H4 (cell line): ENCODE results near the gene TAAR1. TPM values are rescaled to one million over a fixed set of nuclear protein-coding genes. Genes with fewer than 3 reads are reported as not detected.
A peak's percentile ranks its signal among the peaks of the same experiment; 100 is the strongest.
"Not testable (repeated sequence)": the region's sequence is repeated elsewhere in the genome, so short reads cannot be mapped to it uniquely, and the experiment has no call there.

Source experiments
- DNase-seq: peaks from one replicate; pipeline ENCODE4 v3.0.0-alpha.2; 2015; ENCODE audit warnings: low spot score
- total RNA-seq: library from RNA; depleted of rRNA; stranded (reverse); fragments of >200 nt; shearing (Covaris generic); gene quantifications from 2 replicates; pipeline ENCODE4 v1.2.3, GENCODE V29; 2014; rRNA removed

Gene TAAR1
- total RNA-seq, result not detected in 2 replicates

- no peak for DNase-seq
Measured at GRCh38 chr6:132659082-132659481, at the start of gene TAAR1. TAAR1 (minus strand) TSS chr6:132659182; CDS start chr6:132646003, 13,179 bp downstream.

- no peak for DNase-seq
Measured at GRCh38 chr6:132708771-132709170, 49.8 kb upstream of the TAAR1 start.

- DNase-seq, result no peak
Measured at GRCh38 chr6:132708002-132708401, 49.0 kb upstream of the TAAR1 start.

- not testable (repeated sequence) for DNase-seq
Measured at GRCh38 chr6:132706756-132707155, 47.8 kb upstream of the TAAR1 start.

GRCh38 chr6:132703936-132704335 is 45.0 kb upstream of the TAAR1 start:
- no peak for DNase-seq

- DNase-seq, result no peak
Measured at GRCh38 chr6:132698608-132699007, 39.6 kb upstream of the TAAR1 start.

GRCh38 chr6:132695773-132696172 is 36.8 kb upstream of the TAAR1 start:
- DNase-seq, result no peak

GRCh38 chr6:132693478-132693877 is 34.5 kb upstream of the TAAR1 start:
- no peak for DNase-seq

- no peak for DNase-seq
Measured at GRCh38 chr6:132690678-132691077, 31.7 kb upstream of the TAAR1 start.

GRCh38 chr6:132687306-132687705 is 28.3 kb upstream of the TAAR1 start:
- no peak for DNase-seq

GRCh38 chr6:132686531-132686930 is 27.5 kb upstream of the TAAR1 start:
- DNase-seq, result no peak

GRCh38 chr6:132685009-132685408 is 26.0 kb upstream of the TAAR1 start:
- DNase-seq, result no peak

- DNase-seq, result no peak
Measured at GRCh38 chr6:132684272-132684671, 25.3 kb upstream of the TAAR1 start.

GRCh38 chr6:132683543-132683942 is 24.6 kb upstream of the TAAR1 start:
- no peak for DNase-seq

- not testable (repeated sequence) for DNase-seq
Measured at GRCh38 chr6:132679094-132679493, 20.1 kb upstream of the TAAR1 start.

GRCh38 chr6:132675749-132676148 is 16.8 kb upstream of the TAAR1 start:
- no peak for DNase-seq

- DNase-seq, result no peak
Measured at GRCh38 chr6:132675002-132675401, 16.0 kb upstream of the TAAR1 start.

GRCh38 chr6:132673376-132674094 is 14.6 kb upstream of the TAAR1 start:
- DNase-seq, result peak; percentile 33

GRCh38 chr6:132671295-132671694 is 12.3 kb upstream of the TAAR1 start:
- DNase-seq, result no peak

- peak; percentile 39 for DNase-seq
Measured at GRCh38 chr6:132669690-132670291, 10.8 kb upstream of the TAAR1 start.

GRCh38 chr6:132666118-132666517 is 7.1 kb upstream of the TAAR1 start:
- no peak for DNase-seq

- no peak for DNase-seq
Measured at GRCh38 chr6:132664309-132665034, 5.5 kb upstream of the TAAR1 start.

GRCh38 chr6:132663661-132664060 is 4.7 kb upstream of the TAAR1 start:
- no peak for DNase-seq
